ENCODE data around the gene FAM114A1. TPM values are rescaled to one million over a fixed set of nuclear protein-coding genes. Genes with fewer than 3 reads are reported as not detected.

FAM114A1 gene
- total and polyA plus RNA-seq, 4 donors, result 22.1 to 108 (median 53.9) TPM

DNA sequence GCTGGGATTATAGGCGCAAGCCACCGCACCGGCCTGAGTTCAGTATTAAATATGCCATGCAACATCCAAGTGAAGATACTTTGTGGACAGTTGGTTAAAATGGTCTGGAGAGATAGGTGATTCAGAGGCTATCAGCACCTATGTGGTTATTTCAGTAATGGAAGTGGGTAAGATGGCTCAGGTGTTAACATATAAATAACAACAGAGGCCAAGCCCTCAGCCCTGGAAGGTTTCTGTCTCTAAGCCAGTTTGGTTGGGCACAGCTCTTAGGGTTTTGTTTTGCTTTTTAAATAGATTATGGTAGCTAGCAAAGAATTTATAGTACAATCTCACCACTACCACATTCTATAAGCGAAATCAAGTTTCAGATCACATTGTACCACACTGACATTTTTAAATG is 16.6 kb downstream of the FAM114A1 start:
- no peak overlapping the region for H3K27ac ChIP-seq (ENCODE audit: low read depth in 1 of 2, low read length in 2 of 2)
- H3K27me3 ChIP-seq (ENCODE audit: control insufficient read depth in 4 of 4, insufficient read depth in 4 of 4, low read length in 3 of 4), result no peaks in the 10 kb centered on the region
- no peaks in the 10 kb centered on the region for H3K9me3 ChIP-seq (ENCODE audit: control insufficient read depth in 4 of 4, low read length in 3 of 4)
- no peak for TF ChIP-seq SP1 (IDR thresholded peaks at IDR 0.05)
- TF ChIP-seq RXRA (IDR thresholded peaks at IDR 0.05), result no peak
- no peak for TF ChIP-seq RAD21 (IDR thresholded peaks at IDR 0.05)
- TF ChIP-seq JUND (IDR thresholded peaks at IDR 0.05), result no peak
- TF ChIP-seq ATF3 (IDR thresholded peaks at IDR 0.05), result no peak
- TF ChIP-seq YY1 (IDR thresholded peaks at IDR 0.05), result no peak
- no peak for TF ChIP-seq EGR1 (IDR thresholded peaks at IDR 0.05; ENCODE audit: low read depth in 2 of 2)
- TF ChIP-seq HNF4A (conservative IDR thresholded peaks at IDR 0.05), result no peak
- TF ChIP-seq FOXA2 (IDR thresholded peaks at IDR 0.05), result no peak
- no peak for TF ChIP-seq CTCF (IDR thresholded peaks at IDR 0.05; ENCODE audit: low read depth, low read length, missing input control)
- no peak for TF ChIP-seq TAF1 (conservative IDR thresholded peaks at IDR 0.05)
- TF ChIP-seq, protein P1, sequence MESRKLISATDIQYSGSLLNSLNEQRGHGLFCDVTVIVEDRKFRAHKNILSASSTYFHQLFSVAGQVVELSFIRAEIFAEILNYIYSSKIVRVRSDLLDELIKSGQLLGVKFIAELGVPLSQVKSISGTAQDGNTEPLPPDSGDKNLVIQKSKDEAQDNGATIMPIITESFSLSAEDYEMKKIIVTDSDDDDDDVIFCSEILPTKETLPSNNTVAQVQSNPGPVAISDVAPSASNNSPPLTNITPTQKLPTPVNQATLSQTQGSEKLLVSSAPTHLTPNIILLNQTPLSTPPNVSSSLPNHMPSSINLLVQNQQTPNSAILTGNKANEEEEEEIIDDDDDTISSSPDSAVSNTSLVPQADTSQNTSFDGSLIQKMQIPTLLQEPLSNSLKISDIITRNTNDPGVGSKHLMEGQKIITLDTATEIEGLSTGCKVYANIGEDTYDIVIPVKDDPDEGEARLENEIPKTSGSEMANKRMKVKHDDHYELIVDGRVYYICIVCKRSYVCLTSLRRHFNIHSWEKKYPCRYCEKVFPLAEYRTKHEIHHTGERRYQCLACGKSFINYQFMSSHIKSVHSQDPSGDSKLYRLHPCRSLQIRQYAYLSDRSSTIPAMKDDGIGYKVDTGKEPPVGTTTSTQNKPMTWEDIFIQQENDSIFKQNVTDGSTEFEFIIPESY (IDR thresholded peaks at IDR 0.05), result no peak
- TF ChIP-seq REST (IDR thresholded peaks at IDR 0.05), result no peak
- TF ChIP-seq MAX (IDR thresholded peaks at IDR 0.05), result no peak
- no peak for TF ChIP-seq FOXA1 (IDR thresholded peaks at IDR 0.05)
- no peak for TF ChIP-seq HNF4G (IDR thresholded peaks at IDR 0.05)
- TF ChIP-seq GABPA (IDR thresholded peaks at IDR 0.05 in 1 of 2, conservative IDR thresholded peaks at IDR 0.05 in 1 of 2), result no peak
- no peak for DNase-seq (ENCODE audit: low spot score)
- H3K4me3 ChIP-seq (ENCODE audit: low read depth in 1 of 3, low read length in 3 of 3), result no peak overlapping the region
- H3K9ac ChIP-seq (ENCODE audit: low read depth in 1 of 2, low read length in 2 of 2), result no peak overlapping the region
- WGBS, result 99% methylated on average over 4 of the region's 4 CpGs
- peaks cover 0 to 7% (median 4%) of the 10 kb centered on the region in 4 donors for H3K4me1 ChIP-seq (ENCODE audit: control insufficient read depth in 4 of 4, insufficient read depth in 4 of 4, low read length in 3 of 4)
- peaks cover 4 to 8% (median 6%) of the 10 kb centered on the region in 4 donors for H3K36me3 ChIP-seq (ENCODE audit: control insufficient read depth in 4 of 4, insufficient read depth in 3 of 4, low read depth in 1 of 4, low read length in 3 of 4)

Data from liver (tissue), 9 donors.